ENCODE data around the gene SYT12. TPM values are rescaled to one million over a fixed set of nuclear protein-coding genes. Genes with fewer than 3 reads are reported as not detected.
A peak's percentile ranks its signal among the peaks of the same experiment; 100 is the strongest.

SYT12 gene
- total RNA-seq, 1 donor from 2014 or later, result 0.92 TPM

DNA sequence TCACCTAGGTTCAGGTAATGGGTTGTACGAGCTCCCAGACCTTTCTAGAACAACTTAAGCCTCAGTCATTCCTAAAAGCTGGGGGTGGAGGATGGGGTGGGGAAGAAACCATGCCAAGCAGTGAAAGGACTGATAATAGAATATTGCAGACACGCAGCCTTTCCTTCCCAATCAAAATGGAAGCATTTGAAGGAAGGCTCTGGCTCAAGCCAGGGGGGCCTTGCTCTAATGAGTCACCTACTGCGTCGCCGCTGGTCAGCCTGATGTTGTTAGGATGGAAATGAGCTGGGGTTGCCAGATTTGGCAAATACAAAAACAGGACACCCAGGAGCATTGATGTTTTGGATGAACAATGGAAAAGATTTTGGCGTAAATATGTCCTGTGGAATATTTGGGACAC is 6.2 kb downstream of the SYT12 start:
- no peak for ATAC-seq

DNA sequence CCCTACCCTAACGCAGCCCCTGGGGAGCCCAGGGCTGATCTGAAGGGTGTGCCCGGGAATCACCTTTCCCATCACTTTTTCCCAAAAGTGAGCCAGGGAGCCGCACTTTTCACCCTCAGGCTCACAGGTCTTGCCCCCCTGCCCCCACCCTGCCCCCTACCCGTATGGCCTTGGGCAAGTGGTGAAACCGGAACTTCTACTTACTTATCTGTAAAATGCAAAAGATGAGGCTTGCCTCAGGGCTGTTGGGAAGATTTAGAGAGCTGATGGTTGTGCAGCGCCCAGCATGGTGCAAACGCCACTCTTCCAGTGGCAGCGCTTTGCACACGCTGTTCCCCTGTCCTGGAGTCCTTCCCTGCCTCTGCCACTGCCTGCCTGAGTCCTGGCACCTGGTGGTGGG is 8.0 kb downstream of the SYT12 start:
- ATAC-seq, result no peak

DNA sequence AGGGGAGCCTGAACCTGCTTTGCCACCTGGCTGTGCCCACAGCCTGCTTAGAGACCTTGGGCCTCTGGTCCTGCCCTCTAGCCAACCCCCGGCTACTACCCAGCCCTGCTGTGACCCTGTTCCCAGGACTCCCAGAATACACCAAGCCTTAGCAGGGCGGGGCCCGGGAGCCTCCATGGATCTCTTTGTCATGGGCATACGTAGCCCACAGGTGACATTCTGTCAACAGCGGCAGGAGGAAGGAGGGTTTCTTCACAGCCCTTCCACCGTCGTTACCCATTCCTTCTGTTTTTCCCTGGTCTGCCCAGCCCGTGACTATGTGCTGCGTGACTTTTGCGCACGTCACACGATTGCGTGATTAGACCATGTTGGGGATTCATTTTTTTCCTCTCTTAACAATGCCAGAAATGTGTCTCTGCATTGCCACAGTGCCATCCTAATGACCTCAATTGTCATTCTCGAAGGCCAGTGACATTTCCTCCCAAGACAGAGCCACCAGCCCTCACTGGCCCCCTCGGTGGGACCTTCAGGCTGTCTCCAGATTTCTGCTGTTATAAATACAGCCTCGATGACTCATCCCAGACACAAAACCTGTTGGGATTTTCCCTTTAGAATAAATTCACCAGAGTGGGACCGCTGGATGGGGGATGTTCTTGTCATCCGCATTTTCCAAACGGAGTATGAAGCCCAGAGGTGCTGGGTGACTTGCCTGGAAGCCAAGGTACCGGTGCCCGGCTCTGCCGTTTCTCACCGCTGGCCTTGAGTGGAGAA is 9.0 kb downstream of the SYT12 start:
- peak; percentile 65 for ATAC-seq

DNA sequence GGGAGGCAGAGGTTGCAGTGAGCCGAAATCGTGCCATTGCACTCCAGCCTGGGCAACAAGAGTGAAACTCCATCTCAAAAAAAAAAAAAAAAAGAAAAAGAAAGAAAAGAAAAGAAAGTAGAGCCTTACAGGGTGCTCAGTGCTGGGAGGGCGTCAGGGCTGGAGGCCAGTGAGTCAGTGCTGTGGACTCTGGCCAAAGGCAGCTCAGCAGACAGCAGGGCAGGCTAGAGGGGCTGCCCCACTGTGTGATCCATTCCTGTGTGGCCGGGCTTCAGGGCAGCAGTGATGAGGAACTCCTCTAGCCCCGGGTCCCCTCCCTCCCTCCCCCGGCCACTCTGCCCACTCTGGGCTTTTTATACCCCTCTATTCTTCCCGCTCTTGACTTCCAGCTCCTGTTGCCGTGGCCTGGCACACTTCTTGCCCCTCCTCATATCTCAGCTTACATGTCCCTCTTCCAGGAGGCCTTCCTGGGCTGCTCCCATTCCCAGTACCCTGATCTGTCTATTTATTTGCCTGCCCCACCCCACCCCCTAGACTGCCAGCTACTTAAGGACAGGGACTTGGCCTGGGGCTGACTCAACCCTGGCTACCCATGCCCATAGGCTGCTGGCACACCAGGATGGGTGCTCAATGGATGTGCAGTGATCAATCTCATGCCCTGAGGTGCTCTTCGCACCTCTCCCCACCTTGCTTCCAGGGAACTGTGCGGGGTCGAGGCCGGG is 10.1 kb downstream of the SYT12 start:
- peak; percentile 63 for ATAC-seq

DNA sequence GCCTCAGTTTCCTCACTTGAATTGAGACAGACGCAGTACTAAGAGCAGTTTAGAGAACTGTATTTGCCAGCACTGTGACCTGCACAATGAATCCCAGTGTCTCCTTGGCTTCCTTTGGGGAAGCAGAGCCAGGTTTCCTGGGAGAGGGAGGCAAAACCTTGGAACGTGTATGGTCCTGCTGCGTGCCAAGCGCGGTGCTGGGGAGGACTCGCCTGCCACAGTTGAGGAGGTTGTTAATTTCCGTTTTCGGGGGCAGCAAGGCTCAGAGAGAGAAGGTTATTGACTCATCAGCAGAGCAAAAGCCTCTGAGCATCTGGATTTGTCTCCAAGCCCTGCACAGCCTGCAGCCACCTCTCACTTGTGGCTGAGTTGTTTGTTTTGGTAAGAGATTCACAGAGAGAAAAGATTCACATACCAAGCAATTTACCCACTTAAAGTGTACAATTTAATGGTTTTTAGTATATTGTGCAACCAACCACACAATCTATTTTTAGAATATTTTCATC is 10.8 kb downstream of the SYT12 start:
- peak; percentile 33 for ATAC-seq

DNA sequence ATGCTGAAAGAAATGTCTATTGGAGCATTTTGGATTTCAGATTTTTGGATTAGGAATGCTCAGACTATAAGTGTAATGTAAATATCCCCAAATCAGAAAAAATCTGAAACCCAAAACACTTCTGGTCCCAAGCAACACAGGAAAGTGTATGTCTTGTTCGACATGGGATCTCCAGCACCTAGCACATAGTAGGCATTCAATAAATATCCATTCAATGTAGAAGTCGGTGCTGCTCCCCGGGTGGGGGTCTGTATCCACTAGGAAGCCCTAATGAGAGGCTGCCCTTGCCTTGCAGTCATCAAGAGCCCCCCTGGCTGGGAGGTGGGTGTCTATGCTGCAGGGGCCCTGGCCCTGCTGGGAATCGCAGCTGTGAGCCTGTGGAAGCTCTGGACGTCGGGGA is 11.4 kb downstream of the SYT12 start:
- ATAC-seq, result no peak

DNA sequence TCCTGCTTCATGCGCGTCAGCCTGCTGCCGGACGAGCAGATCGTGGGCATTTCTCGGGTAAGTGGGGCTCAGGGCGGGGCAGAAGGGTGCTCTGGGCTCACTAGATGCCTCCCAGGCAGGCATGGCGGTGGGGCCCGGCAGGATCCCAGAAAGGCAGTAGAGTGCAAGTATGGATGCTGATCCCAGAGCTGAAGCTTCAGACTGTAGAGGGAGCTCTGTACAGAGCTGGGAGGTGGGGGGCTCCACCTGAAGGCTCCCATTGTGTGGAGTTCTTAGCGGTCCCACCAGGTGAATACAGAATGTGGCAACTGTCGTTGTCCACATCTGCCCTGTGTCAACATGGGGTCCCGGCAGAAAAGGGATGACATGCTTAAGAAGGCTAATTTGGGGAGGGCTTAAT is 17.2 kb downstream of the SYT12 start:
- ATAC-seq, result no peak

DNA sequence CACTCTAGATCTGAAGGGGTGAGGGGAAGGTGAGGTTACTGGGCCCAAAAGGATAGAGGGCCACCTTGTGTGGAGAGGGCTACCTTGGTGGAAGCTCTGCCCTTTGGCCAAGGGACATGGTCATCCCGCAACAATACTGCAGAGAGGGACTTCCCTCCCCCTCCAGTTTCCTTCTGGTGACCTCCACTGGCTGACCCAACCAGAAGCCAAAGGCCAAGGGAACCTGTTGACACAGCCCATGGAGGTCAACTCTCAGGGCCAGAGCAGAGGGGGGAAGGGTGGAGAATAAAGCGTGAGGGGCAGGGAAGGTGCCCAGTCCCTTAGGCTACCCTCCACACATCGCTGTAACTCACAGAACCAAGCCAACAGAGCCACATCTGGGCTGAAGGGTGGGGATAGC is 18.7 kb downstream of the SYT12 start:
- ATAC-seq, result no peak

DNA sequence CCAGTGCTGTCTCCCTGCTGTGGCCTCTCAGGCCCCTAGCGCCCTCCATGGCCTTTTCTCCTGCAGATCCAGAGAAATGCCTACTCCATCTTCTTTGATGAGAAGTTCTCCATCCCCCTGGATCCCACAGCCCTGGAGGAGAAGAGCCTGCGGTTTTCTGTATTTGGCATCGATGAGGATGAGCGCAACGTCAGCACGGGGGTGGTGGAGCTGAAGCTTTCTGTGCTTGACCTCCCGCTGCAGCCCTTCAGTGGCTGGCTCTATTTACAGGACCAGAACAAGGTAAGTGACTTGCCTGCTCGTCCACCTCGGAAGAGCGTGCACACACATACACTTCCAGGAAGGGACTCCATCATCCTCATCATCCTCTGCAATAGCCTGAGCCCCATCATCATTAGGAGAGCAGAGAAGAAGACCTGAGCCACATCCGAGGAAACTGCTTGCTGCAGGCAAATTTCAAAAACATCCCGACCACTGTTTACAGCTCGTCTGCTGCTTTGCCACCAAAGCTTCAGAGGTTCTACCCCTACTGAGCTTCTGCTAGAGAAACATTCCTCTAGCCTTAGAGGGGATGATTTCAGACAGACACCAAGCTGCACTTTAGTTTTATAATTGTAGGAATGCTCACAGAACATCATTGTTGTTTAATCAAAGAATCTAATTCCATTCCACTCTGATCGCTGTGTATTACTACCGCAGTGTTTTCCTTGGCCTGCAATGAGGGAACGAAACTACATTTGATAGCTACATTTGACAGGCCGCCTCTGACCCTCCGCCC is 20.8 kb downstream of the SYT12 start:
- ATAC-seq, result no peak

DNA sequence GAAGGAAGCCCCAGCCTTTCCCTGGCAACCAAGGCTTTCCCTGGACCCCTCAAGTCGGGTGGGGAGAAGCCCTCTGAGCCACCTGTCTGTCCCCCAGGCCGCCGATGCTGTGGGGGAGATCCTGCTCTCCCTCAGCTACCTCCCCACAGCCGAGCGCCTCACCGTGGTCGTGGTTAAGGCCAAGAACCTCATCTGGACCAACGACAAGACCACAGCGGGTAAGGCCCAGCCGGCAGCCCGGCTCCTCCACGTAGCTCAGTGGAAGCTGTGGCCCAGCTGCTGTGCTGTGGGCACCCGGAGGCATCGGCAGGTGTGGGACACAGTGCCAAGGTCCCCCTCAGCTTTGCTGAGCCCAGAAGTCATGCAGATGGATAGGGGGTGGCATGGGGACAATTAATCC is 21.6 kb downstream of the SYT12 start:
- no peak for ATAC-seq

DNA sequence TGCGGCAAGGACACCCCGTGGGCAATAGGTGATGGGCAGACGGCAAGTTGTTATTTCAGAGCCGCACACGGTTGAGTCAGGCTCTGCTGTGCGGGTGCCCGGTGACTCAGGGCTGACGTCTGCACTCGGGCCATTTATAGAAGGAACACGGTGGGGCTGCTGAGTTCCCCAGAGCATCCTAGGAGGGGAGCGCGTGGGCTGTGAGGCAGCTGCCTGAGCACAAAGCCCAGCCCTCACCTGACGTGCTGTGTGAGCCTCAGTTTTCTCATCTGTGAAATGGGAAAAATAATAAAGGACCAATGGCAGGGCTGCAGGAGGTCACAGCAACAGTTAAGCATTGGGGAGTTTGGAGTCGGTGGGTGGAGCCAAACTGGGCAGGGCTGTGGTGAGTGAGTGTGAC is 22.4 kb downstream of the SYT12 start:
- ATAC-seq, result peak; percentile 74

DNA sequence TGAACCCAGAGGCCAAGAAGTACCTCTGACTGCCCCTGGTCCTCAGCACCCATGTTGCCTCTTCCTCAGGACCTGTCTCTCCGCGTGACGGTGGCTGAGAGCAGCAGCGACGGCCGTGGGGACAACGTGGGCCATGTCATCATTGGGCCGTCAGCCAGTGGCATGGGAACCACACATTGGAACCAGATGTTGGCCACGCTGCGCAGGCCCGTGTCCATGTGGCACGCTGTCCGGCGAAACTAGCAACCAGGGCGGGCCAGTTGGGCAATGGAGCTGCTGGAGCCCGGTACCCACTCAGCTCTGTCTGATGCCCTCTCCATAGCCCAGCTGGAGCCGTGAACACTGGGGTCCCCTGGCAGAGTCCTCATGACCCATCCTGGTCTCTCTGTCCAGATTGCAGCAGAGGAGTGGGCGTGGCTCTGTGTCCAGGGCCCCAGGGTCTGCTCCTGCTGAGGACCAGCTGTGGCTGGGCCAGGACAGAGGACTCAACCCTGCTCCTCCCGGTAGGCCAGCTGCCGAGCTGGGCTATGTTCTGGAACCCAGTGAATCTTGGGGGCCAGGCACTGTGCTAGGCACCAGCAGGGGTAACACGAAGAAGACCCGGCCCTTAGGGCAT is 25.7 kb downstream of the SYT12 start:
- no peak for ATAC-seq

DNA sequence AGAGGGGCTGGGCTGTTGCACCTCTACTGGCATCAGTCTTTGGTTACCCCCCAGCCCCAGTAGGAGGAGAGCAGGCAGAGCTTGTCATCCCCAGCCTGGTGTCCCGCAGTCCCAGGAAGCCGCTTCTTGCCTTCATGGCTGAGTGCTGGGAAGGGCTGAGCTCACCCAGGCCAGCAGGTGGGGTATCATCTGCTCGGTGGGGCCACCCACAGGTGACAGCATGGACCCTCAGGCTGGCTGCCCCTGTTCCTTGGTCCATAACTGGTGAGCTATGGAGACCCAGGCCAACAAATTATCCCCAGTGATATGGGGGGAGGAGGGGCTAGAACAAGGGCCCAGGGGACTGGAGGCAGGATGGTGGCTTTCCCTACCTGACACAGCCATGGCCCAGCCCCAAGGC is 27.2 kb downstream of the SYT12 start:
- ATAC-seq, result no peak

DNA sequence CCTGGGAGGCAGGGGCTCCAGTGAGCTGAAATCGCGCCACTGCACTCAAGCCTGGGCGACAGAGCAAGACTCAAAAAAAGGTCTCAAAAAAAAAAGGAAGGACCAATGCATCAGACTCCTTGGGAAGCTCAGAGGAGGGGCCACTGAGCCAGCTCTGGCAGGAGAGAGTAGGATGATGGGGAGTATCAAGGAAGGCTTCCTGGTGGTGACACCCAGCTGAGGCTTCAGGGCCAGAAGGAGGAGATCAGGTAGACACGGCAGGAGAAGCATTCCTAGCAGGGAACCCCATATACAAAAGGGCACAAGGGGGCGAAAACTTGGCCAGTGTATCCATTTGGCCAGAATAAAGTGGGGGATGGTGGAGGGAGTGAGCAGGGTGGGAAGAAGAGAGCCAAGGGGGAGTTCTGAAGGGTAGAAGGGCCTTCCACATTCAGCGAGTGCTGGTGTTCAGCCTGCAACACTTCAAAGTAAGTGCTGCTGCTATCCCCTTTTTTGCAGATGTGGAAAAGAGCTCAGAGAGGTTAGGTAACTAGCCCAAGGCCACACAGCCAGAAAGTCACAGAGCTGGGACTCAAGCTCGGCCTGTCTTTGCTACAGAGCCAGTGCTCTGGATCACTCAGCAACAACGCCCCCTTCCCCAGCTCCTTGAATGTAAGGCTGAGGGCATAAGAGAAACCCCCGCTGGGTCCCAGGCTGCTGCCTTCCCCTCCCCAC is 28.4 kb downstream of the SYT12 start:
- ATAC-seq, result no peak

DNA sequence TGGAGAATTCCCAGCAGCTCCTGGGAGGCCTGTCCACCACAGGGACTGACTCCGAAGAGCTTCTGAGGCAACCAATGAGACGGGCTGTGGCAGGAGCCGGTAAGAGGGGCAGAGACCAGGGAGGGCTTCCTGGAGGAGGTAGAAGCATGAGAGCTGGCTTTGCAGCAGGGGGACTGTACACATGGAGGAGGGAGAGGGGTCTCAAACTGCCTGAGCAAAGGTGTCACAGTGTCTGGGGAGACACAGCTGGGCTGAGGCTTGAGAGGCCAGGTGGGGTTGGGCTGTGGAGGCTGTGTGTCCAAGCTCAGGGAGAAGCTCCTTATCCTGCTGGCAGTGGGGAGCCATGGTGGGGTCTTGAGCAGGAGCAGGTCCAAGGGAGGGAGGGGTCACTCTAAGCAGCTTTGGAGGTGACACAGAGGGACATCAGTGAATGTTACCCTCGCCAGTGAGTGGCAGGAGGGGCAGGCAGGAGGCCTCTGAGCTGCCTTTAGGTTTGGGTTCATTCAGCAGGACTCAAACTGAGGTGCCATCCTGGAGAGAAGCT is 29.1 kb downstream of the SYT12 start:
- ATAC-seq, result no peak

DNA sequence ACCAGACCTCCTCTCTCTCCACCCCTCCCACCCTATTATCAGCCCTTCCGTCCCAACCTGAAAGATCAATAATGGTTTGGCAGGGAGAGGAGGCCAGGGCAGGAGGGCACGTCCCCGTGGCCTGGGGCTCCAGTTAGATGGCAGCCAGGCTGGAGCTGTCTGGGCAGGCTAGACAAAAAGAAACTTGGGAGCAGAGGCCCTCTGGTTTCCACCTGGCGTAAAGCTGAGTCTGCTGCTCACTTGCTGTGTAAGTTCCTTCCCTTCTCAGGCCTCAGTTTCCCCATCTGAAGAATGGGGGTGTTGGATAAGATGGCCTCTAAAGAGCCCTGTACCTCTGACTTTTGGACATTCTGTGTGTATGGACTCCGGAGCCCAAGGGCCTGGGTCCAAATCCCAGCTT is 30.0 kb downstream of the SYT12 start:
- no peak for ATAC-seq

DNA sequence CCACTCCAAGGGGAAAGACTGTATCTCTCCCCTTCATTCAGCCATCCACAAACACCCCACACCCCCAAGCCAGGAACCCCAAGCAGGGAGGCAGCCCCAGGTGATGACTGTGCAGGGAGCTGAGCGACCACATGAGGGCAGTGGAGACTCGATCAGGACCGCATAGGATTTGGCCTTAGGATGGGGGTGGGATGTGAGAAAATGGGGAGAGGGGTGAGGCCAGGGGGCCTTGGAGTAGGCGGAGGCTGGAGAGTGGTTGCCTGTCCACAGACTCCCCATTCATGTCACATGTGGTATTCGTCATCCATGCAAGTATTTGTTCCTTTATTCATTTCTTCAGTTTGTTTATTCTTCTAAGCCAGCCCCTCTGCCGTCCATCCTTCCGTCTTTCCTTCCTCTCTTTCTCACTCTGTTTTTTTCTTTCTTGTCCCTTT is 31.0 kb downstream of the SYT12 start:
- peak; percentile 16 for ATAC-seq

DNA sequence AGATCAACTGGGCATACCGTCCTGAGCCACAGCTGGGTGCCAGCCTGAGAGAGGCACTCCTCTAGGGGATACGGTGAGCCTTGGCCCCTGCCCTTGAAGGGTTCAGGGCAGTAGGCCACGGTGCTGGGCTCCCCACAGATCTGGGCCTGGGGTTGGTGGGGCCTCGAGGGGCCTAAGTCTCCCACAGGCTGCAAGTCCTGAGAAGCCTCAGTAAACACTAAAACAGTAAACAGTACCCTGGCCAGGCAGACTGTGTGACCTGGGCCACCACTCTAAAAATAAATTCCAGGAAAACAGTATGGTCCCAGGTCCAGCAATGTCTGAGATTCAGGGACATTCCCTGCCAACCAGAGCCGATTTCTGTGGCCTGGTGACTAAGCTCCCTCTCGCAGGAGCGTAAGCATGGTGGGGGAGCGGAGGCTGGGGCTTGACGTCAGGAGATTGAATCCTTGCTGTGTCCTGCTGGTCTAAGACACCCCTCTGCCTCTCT is 31.5 kb downstream of the SYT12 start:
- no peak for ATAC-seq

DNA sequence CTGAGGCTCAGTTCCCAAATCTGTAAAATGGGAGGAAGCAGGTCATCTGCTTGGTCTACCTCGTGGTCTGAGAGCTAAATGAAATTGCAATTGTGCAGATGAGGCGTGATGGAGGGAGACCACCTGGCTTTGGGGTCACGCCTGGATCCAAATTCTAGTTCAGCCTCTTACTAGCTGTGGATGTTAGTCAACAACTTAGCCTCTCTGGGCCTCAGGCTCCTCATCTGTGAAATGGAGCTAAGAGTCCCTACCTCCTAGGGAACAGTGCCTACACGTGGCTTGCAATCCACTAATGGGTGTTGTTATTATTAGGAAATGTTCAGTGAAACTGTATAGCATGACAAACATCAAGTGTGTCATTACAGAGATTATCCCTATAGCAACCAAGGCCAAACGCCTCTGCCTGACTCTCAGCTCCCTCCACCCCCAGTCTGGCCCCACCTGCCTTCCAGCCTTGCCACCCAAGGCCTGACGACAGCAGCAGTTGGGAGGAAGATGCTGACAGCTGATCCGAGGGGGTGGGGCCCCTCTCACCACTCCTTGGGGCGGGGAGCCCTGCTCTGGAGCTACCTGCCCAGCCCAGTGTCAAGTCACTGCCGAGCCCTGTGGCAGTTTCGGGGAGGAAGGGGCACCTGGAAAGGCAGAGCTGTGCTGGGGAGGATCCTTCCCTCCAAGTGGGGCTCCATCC is 32.0 kb downstream of the SYT12 start:
- peak; percentile 89 for ATAC-seq

DNA sequence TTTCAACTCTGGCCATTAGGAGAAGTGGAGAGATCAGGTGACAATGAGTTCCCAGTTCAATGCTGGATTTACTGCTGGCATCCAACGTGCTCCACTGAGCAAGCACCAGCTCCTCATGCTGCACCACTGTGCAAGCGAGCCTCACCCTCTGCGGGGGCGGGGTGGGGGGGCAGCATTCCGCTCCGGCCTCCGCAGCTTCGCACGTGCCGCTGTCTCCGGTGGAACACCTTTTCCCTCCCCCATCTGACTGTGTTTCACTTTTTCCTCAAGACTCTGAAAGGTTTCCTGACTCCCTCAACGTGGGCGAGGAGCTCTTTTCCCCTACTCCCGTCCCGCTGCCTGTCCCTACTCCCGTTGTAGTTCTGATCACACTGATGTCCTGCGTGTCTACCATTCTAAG is 32.9 kb downstream of the SYT12 start:
- ATAC-seq, result peak; percentile 56

Data from esophagus mucosa (tissue), 1 donor.